GM10266 (cell line): ENCODE results near the gene ADGB.

Experiments
- DNase-seq: peaks from one replicate; pipeline ENCODE4 v3.0.0; 2012; ENCODE audit errors: extremely low spot score
- CTCF ChIP-seq: IDR thresholded peaks from 2 replicates; pipeline ENCODE4 v1.5.1; 2012; ENCODE audit warnings: mild to moderate bottlenecking, low read depth; ENCODE audit not compliant: control insufficient read depth, insufficient read depth; ENCODE audit errors: missing control alignments

Gene ADGB

DNA sequence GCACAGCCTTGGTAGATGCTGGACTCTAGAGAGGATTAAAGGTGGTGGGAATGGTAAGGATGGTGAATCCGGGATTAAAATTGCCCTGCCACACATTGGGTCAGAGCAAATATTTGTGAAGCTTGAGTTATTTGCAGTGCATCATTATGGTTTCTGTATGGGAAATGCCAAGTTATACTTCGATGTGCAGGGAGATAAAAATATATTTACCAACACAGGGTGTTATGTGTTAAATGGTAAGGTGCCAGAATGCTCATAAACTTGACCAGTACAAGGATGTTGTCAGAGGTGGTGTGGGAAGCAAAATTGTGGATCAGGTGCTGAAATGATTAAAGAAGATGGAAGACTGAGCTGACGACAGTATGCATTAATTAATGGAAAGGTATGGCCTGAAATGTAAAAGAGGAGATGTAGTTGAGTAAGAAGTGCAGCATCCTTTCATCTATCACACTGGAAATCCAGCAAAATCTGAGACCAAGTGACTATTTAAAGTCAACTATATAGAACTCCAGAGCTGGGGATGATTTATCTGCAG, 262.3 kb downstream of the ADGB start:
- DNase-seq: no peak
- TF ChIP-seq CTCF: no peak

GRCh38 chr6:146861716-146862115, 262.9 kb downstream of the ADGB start:
- DNase-seq: no peak
- TF ChIP-seq CTCF: no peak

- no peak for TF ChIP-seq CTCF
- no peak for DNase-seq
Measured at GRCh38 chr6:146862508-146862919, 263.7 kb downstream of the ADGB start.

DNA sequence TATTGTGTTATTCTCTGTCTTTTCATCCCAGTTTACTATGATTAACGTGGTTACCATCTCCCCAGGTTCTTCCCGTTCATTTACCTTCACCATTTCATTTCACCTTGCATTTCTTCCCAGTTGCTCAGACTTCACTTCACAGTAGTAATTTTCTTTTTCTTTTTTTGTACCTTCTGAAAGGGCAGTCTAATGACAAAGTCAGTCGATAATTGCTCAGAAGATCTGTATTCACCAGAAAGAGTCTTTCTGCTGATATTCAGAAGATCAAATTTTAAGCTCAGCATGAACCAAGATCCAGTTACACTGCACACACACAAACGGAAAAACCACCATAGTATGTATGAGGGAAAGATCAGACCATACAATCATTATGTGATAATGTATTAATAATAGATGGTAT, 265.5 kb downstream of the ADGB start:
- no peak for DNase-seq
- TF ChIP-seq CTCF: no peak

- no peak for DNase-seq
- no peak for TF ChIP-seq CTCF
Measured at GRCh38 chr6:146864885-146865284, 266.1 kb downstream of the ADGB start.
